Renal pelvis (tissue), 4 donors: ENCODE data around the gene STARD9. TPM values are rescaled to one million over a fixed set of nuclear protein-coding genes. Genes with fewer than 3 reads are reported as not detected.
A peak's percentile ranks its signal among the peaks of the same experiment; 100 is the strongest.

Experiments
- DNase-seq: peaks from one replicate; pipeline ENCODE4 v3.0.0-alpha.2; 2013
- polyA plus RNA-seq, 3 donors: library from polyadenylated mRNA; unstranded; fragments of 120-200 nt; gene quantifications; one replicate each; pipeline ENCODE4 v1.2.1, GENCODE V29; 2013; ENCODE audit not compliant: insufficient read length in 3 of 3

The STARD9 gene
- polyA plus RNA-seq, 3 donors, result 7.7 to 13.4 (median 13.4) TPM

DNA sequence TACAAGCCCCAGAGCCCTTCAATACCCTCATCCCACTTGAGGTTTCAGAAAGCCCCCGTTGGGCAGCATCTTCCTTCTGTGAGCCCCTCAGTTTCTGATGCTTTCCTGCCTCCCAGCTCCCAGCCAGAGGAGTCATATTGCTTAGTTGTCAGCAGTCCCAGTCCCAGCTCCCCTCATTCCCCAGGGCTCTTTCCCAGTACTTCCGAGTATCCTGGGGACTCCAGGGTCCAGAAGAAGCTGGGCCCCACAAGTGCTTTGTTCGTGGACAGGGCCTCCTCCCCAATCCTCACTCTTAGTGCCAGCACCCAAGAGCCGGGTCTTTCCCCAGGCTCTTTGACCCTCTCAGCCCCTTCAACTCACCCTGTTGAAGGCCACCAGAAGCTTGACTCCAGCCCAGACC lies 117.6 kb downstream of the STARD9 start:
- DNase-seq, result no peak

DNA sequence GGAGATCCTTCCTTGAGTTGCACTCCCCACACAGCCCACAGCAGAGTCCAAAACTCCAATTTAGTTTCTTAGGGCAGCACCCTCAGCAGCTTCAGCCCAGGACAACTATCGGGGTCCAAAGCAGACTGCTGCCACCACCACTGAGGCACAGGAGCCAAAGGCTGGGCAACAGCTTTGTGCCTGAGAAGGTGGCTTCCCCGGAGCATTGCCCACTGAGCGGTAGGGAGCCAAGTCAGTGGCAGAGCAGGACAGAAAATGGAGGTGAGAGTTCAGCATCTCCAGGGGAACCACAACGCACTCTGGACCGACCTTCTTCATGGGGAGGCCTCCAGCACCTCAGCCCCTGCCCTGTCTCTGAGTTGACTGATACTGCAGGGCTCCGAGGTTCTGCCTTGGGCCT lies 118.1 kb downstream of the STARD9 start:
- no peak for DNase-seq

DNA sequence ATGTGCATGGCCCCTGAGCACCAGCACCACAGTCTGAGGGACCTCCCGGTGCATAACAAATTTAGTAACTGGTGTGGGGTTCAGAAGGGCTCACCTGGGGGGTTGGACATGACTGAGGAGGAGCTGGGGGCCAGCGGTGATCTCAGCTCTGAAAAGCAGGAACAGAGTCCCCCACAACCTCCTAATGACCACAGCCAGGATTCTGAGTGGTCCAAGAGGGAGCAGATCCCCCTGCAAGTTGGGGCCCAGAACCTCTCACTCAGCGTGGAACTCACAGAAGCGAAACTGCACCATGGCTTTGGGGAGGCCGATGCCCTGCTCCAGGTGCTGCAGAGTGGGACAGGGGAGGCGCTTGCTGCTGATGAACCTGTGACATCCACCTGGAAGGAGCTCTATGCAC lies 118.5 kb downstream of the STARD9 start:
- DNase-seq, result no peak

- DNase-seq, result no peak
Measured at GRCh38 chr15:42694398-42694797, 119.0 kb downstream of the STARD9 start.

DNA sequence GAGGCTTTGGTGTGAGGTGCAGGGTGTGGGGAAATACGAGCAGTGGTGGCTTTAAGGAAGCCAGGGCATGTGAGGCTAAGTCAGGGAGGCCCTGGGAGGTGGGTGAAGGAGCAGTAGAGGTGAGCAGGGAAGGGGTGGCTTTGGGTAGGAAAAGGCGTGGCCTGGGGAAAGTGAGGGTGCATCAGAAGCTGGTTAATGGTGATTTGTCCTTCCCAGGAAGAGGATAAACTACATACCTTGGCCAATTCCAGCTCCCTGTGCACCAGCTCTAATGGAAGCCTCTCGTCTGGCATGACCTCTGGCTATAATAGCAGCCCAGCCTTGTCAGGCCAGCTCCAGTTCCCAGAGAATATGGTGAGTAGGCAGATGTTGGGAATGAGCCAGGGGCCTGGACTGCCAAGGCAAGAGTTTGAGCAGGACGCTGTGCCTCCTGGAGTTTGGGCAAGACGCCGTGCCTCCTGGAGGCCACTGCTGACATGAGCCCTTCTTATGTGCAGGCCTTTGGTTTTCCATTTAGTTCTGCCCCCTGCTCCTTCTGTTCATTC lies 120.2 kb downstream of the STARD9 start:
- no peak for DNase-seq

DNA sequence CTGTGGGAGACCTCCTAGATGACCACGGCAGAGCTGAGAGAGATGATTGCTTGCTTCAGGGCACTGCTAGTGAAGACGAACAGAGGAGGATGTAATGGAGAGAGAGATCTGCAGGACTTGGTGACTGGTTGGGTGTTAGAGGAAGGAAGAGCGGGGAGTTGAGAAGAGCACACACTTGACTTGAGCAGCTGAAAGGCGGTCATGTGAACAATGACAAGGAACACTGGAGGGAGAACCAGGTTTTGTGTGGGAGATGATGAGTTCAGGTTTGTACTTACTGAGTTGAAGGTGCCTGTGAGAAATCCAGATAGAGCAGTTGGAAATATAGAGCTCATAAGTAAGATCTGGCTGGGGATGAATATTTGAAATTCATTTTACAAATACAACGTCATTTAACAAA lies 121.2 kb downstream of the STARD9 start:
- no peak for DNase-seq

DNA sequence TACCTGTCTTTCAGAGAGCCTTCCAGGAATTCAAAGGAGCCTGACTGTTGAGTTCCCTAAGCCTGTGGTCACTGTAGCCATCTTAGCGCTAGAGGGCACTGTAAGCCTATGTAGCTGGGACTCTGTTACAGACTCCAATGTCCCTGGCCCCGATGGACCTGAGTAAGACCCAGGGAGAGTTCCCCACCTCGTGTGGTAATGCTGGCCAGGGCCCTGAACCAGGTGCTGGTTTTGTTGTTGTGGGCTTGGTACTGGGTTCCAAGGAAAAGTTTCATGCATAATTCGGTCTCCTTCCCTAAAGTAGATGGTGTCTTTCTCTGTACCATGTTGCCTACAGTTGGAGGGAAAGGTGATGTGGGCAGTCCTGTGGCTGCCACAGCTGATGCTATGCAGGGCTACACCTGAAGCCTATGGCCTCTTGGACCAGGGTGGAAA lies 129.1 kb downstream of the STARD9 start:
- DNase-seq, result peak; percentile 58

GRCh38 chr15:42705336-42705735 lies 129.9 kb downstream of the STARD9 start:
- no peak for DNase-seq

DNA sequence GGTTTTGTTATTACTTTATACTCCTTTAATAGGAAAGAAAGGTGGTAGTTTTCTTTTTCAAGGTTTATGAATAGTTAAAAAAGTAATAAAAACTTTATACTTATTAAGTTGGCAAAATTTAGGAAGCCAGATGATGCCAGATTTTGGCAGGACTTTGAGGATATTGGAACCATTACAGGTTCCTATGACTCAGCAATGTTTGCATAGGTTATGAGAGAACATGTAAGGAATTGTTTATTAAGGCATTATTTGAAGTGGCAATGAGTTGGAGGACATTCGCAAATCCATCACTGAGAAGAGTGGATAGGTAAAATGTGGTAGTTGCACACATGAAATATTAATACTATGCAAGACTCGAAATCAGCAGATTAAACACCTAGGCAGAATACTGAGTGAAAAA lies 131.7 kb downstream of the STARD9 start:
- no peak for DNase-seq

DNA sequence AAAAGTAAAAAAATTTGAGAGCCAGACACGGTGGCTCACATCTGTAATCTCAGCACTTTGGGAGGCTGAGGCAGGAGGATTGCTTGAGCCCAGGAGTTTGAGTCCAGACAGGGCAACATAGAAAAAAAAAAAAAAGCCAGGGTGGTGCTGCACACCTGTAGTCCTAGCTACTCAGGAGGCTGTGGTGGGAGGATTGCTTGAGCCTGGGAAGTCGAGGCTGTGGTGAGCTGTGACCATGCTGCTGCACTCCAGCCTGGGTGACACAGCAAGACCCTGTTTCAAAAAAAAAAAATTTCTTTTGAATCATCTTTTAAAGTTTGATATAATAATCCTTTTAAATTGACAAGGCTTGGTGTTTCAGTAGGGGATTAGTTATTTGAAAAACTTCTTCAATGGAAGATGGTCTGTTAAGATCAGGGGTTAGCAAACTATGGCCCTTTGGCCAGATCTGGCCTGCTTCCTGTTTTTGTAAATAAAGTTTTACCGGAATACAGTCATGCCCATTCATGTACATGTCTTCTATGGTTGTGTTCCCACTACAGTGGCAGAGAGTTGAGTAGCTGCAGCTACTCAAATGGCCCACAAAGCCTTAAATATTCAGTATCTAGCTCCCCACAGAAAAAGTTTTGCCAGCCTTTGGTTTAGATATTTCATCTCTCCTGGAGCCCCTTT lies 132.6 kb downstream of the STARD9 start:
- DNase-seq, result no peak

GRCh38 chr15:42710662-42711061 lies 135.3 kb downstream of the STARD9 start:
- DNase-seq, result no peak

DNA sequence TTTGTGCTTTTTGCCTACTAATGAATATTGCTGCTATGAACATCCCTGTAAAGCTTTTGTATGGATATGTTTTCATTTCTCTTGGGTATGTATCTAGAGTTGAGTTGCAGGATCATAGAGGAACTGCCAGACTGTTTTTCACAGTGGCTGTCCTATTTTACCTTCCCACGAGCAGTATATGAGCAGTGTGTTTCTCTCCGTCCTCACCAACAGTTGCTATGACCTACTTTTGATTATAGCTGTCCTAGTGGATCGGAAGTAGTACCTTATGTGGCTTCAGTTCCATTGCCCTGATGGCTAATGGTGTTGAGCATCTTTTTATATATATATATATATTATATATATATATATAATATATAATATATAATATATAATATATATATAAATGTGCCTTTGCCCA lies 136.3 kb downstream of the STARD9 start:
- no peak for DNase-seq

DNA sequence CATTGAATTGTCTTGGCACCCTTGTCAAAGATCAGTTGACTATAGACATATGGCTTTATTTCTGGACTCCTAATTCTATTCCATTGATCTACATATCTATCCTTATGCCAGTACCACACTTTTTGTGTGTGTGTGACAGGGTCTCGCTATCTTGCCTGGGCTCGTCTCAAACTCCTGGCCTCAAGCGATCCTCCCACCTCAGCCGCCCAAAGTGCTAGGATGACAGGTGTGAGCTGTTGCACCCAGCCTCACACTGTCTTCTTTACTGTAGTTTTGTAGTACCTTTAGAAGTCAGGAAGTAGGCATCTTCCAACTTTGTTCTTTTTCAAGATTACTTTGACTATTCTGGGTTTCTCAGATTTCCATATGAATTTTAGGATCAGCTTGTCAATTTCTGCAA lies 137.2 kb downstream of the STARD9 start:
- no peak for DNase-seq

DNA sequence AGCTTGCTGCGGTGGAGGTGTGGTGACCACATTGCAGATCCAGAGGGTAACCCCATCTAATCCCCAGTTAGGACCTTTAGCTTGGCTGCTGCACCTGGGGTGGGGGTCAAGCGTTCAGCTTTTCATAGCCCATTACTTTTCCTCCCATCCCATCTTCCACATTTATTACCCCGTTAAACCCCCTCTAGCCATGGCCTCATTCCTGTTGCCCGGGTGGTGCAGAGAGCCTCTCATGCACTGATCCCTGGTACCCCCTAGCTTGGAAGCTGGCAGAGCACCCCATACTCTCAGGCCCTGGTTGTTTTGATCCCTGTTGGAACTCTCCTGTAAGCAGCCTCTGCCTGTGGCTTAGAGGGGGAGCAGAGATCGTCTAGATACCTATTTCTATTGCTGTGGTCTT lies 140.7 kb downstream of the STARD9 start:
- DNase-seq, result no peak

DNA sequence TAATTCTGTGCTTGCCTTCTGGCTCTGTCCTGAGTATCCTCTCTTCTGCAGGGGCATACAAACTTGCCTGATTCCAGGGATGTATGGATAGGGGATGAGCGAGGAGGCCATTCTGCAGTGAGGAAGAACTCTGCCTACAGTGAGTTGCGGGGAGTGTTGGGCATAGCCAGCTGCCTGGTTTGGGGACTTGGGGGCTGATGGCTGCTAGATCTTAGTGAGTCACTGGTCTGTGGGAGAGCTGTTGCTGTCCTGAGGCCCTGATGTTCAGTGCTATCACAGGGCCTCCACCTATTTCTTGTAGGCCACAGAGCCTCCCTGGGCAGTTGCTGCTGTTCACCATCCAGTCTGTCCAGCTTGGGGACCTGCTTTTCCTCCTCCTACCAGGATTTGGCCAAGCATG lies 141.2 kb downstream of the STARD9 start:
- no peak for DNase-seq

DNA sequence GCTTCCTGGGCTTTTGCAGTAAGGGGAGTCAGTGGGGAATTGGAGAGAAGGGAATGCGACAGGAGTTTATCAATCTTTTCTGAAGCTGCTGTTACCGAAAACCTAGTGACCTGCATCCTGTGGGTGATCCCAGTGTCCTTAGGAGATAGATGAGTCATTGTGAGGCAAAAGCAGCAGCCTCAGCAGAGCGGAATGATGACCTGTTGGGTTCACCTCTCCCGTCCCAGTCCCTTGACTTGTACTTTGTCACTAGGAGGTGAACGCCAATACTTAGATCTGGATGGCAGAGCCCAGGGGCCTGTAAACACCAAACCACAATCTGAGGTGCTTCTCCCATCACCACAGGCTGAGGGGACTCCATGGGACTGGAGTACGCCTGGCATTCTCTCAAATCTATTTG lies 143.6 kb downstream of the STARD9 start:
- DNase-seq, result no peak

DNA sequence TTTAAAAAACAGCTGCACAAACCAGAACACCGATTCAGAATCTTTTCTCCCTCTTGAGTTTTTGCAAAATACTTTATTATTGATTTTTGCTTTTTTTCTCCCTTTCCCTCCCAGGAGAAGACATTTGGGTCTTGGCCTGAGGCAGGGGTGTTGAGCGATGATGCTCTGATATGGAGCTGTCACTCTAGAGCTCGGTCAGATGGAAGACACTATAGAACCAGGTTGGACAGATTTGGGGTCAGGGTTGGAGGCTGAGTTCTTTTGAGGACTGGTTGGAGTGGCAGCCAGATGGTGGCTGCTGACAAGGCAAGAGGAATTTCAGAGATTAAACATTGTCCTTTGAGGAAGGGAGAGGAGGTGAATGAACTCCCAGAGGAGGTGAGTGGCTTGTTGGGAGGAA lies 144.7 kb downstream of the STARD9 start:
- no peak for DNase-seq

GRCh38 chr15:42721016-42721415 lies 145.6 kb downstream of the STARD9 start:
- DNase-seq, result no peak

DNA sequence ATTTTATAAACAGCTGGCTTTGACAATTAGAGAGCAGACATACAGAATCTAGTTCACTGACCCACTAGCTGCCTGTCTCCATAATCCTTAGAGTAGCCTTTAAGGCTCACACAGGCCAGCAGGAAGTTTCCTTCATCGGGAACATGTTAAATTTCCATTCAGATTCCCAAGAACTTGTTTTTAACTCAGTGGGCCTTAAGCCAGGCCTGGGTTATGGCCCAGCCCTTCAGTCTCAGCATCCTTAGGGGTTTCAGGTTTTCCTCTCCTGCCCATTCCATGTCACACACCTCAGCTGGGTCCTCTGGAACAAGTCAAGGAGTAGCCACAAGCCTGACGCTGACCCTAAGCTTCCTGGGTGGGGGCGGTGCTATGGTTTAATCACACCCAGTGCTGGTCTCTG lies 146.5 kb downstream of the STARD9 start:
- DNase-seq, result no peak

DNA sequence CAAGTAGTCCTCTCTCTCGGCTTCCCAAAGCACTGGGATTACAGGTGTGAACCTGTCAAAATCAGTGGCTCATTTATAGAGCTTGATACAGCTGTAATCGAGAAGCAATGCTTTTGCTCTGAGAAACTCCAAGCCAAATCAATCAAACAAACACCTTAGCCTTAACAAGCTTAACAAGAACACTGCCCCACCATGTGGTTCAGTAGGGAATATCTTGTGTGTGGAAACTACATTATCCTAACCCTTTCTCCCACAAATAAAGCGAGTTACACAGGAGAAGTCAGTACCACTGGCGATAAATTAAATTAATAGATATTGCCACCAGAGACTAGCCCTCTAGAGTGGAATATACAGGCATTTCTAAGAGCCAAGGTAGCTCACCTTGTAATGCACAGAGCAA lies 147.7 kb downstream of the STARD9 start:
- DNase-seq, result no peak

DNA sequence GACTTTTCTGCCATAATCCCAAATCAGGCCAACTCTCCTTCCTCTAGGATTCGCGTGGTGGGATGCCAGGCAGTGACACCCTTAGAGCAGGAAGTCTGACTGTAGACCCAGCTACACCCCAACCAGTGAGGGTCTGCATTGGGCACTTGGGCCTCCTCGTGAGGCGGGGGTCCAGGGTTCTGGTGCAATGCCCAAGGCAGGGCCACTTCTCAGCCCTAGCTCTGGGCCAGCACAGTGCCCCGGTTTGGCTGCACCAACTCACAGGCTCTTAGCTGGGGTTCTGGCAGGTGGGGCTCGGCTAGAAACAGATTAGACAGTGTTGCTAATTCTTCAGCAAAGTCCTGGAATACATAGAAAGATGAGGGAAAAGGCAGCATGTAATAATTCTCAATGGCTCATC lies 148.9 kb downstream of the STARD9 start:
- DNase-seq, result no peak

GRCh38 chr15:42725331-42725903 lies 150.0 kb downstream of the STARD9 start:
- no peak for DNase-seq

GRCh38 chr15:42726114-42726513 lies 150.7 kb downstream of the STARD9 start:
- DNase-seq, result no peak
